ENCODE measurements around the gene SPRR2A.
"Not testable (repeated sequence)": the region's sequence is repeated elsewhere in the genome, so short reads cannot be mapped to it uniquely, and the experiment has no call there.

The SPRR2A gene

GRCh38 chr1:153023109-153023508, 34.2 kb downstream of the SPRR2A start:
- DNase-seq: no peak

DNA sequence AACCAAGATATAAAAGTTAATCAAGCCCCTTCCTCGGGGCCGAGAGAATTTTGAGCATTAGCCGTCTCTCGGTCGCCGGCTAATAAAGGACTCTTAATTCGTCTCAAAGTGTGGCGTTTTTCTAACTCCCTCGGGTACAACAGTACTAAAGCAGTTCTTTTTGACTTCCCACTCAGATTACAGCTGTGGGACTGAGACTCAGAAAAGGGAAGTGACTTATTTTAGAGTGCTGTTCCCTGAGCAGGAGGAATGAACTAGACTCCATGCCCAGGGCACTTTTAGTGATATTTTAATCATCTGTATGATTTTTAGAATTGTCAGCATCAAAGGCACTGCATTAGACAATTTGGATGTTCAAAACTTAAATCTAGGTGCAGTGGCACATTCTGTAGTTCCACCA, 35.0 kb downstream of the SPRR2A start:
- DNase-seq: not testable (repeated sequence)

GRCh38 chr1:153021829-153022228, 35.5 kb downstream of the SPRR2A start:
- not testable (repeated sequence) for DNase-seq

DNA sequence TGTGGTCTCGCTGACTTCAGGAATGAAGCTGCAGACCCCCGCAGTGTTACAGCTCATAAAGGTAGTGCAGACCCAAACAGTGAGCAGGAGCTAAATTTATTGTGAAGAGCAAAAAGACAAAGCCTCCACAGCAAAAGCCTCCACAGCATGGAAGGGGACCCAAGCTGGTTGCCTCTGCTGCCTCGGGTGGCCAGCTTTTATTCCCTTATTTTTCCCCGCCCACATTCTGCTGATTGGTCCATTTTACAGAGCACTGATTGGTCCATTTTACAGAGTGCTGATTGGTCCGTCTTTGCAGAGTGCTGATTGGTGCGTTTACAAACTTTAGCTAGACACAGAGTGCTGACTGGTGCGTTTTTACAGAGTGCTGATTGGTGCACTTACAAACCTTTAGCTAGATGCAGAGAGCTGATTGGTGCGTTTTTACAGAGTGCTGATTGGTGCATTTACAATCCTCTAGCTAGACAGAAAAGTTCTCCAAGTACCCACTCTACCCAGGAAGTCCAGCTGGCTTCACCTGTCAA, 46.0 kb downstream of the SPRR2A start:
- not testable (repeated sequence) for DNase-seq

All from stimulated activated CD4-positive, alpha-beta T cell treated with anti-CD3 and anti-CD28 coated beads, Interleukin-2, amount 100 ng/mL, for 48 hours (primary cell).